ENCODE data around the gene TTN.

TTN gene

GRCh38 chr2:178829299-178829960 is 22.2 kb upstream of the TTN start:
- no peak for DNase-seq (ENCODE audit: low read depth in 1 of 2, low spot score in 1 of 2)
- in situ Hi-C loops (cut with HindIII; ENCODE audit: low pct_unique_long_range_greater_than_20kb, low sequenced_read_pairs): no loop called here
- no peak for TF ChIP-seq JUND (IDR thresholded peaks at IDR 0.05; ENCODE audit: low read depth)

- DNase-seq (ENCODE audit: low read depth in 1 of 2, low spot score in 1 of 2): no peak
- no peak for TF ChIP-seq JUND (IDR thresholded peaks at IDR 0.05; ENCODE audit: low read depth)
- in situ Hi-C loops (cut with HindIII; ENCODE audit: low pct_unique_long_range_greater_than_20kb, low sequenced_read_pairs): no loop called here
These were observed 21.3 kb upstream of the TTN start for GRCh38 chr2:178828486-178828881.

- in situ Hi-C loops (cut with HindIII; ENCODE audit: low pct_unique_long_range_greater_than_20kb, low sequenced_read_pairs): no loop called here
- no peak for DNase-seq (ENCODE audit: low read depth in 1 of 2, low spot score in 1 of 2)
These were observed 20.7 kb upstream of the TTN start for GRCh38 chr2:178827739-178828485.

GRCh38 chr2:178827111-178827510 is 19.9 kb upstream of the TTN start:
- no peak for TF ChIP-seq JUND (IDR thresholded peaks at IDR 0.05; ENCODE audit: low read depth)
- DNase-seq (ENCODE audit: low read depth in 1 of 2, low spot score in 1 of 2): no peak
- in situ Hi-C loops (cut with HindIII; ENCODE audit: low pct_unique_long_range_greater_than_20kb, low sequenced_read_pairs): no loop called here

More at GRCh38 chr2:178827739-178828485, 20.7 kb upstream of the TTN start:
- no peak for TF ChIP-seq JUND (IDR thresholded peaks at IDR 0.05; ENCODE audit: low read depth)

GRCh38 chr2:178825183-178825582 is 18.0 kb upstream of the TTN start:
- in situ Hi-C loops (cut with HindIII; ENCODE audit: low pct_unique_long_range_greater_than_20kb, low sequenced_read_pairs): no loop called here
- no peak for DNase-seq (ENCODE audit: low read depth in 1 of 2, low spot score in 1 of 2)
- TF ChIP-seq JUND (IDR thresholded peaks at IDR 0.05; ENCODE audit: low read depth): no peak

GRCh38 chr2:178824181-178824580 is 17.0 kb upstream of the TTN start:
- no peak for DNase-seq (ENCODE audit: low read depth in 1 of 2, low spot score in 1 of 2)
- no peak for TF ChIP-seq JUND (IDR thresholded peaks at IDR 0.05; ENCODE audit: low read depth)
- in situ Hi-C loops (cut with HindIII; ENCODE audit: low pct_unique_long_range_greater_than_20kb, low sequenced_read_pairs): no loop called here

GRCh38 chr2:178819992-178820391 is 12.8 kb upstream of the TTN start:
- no peak for TF ChIP-seq JUND (IDR thresholded peaks at IDR 0.05; ENCODE audit: low read depth)
- in situ Hi-C loops (cut with HindIII; ENCODE audit: low pct_unique_long_range_greater_than_20kb, low sequenced_read_pairs): no loop called here
- DNase-seq (ENCODE audit: low read depth in 1 of 2, low spot score in 1 of 2): no peak

GRCh38 chr2:178819147-178819875 is 12.1 kb upstream of the TTN start:
- in situ Hi-C loops (cut with HindIII; ENCODE audit: low pct_unique_long_range_greater_than_20kb, low sequenced_read_pairs): no loop called here
- no peak for DNase-seq (ENCODE audit: low read depth in 1 of 2, low spot score in 1 of 2)
- no peak for TF ChIP-seq JUND (IDR thresholded peaks at IDR 0.05; ENCODE audit: low read depth)

GRCh38 chr2:178811901-178812300 is 4.7 kb upstream of the TTN start:
- in situ Hi-C loops (cut with HindIII; ENCODE audit: low pct_unique_long_range_greater_than_20kb, low sequenced_read_pairs): no loop called here
- no peak for TF ChIP-seq JUND (IDR thresholded peaks at IDR 0.05; ENCODE audit: low read depth)
- no peak for DNase-seq (ENCODE audit: low read depth in 1 of 2, low spot score in 1 of 2)

GRCh38 chr2:178811045-178811444 is 3.8 kb upstream of the TTN start:
- DNase-seq (ENCODE audit: low read depth in 1 of 2, low spot score in 1 of 2): no peak
- no peak for TF ChIP-seq JUND (IDR thresholded peaks at IDR 0.05; ENCODE audit: low read depth)
- in situ Hi-C loops (cut with HindIII; ENCODE audit: low pct_unique_long_range_greater_than_20kb, low sequenced_read_pairs): no loop called here

- no peak for DNase-seq (ENCODE audit: low read depth in 1 of 2, low spot score in 1 of 2)
- TF ChIP-seq JUND (IDR thresholded peaks at IDR 0.05; ENCODE audit: low read depth): no peak
- in situ Hi-C loops (cut with HindIII; ENCODE audit: low pct_unique_long_range_greater_than_20kb, low sequenced_read_pairs): no loop called here
These were observed 3.2 kb upstream of the TTN start for GRCh38 chr2:178810422-178810821.

- no peak for DNase-seq (ENCODE audit: low read depth in 1 of 2, low spot score in 1 of 2)
- no peak for TF ChIP-seq JUND (IDR thresholded peaks at IDR 0.05; ENCODE audit: low read depth)
- in situ Hi-C loops (cut with HindIII; ENCODE audit: low pct_unique_long_range_greater_than_20kb, low sequenced_read_pairs): no loop called here
These were observed 680 bp downstream of the TTN start for GRCh38 chr2:178806543-178806942.

GRCh38 chr2:178805457-178805856 is 1.8 kb downstream of the TTN start:
- TF ChIP-seq JUND (IDR thresholded peaks at IDR 0.05; ENCODE audit: low read depth): no peak
- no peak for DNase-seq (ENCODE audit: low read depth in 1 of 2, low spot score in 1 of 2)
- in situ Hi-C loops (cut with HindIII; ENCODE audit: low pct_unique_long_range_greater_than_20kb, low sequenced_read_pairs): no loop called here
